OCI-LY3 (cell line): ENCODE data around the gene SPON1.

ENCODE experiments used
- H2AFZ ChIP-seq: fragments of 200-600, 300-600 bp; shearing (Covaris generic); 2 replicates; pipeline ENCODE4 v1.6.0; 2014; ENCODE audit warnings: antibody characterized with exemption, low read depth, low read length
- H3K27ac ChIP-seq: fragments of 200-600, 300-600 bp; sonication (generic); 2 replicates; pipeline ENCODE4 v1.5.1; 2014; ENCODE audit warnings: mild to moderate bottlenecking, low read length, moderate library complexity, mixed read lengths
- H3K27me3 ChIP-seq: fragments of 200-600, 300-600 bp; sonication (generic); 2 replicates; pipeline ENCODE4 v1.6.1; 2014; ENCODE audit warnings: low read depth, low read length, mixed read lengths
- H3K36me3 ChIP-seq: fragments of 200-600, 300-600 bp; sonication (generic); replicated peaks from 2 replicates; pipeline ENCODE3; 2014; ENCODE audit warnings: low read depth, low read length, mixed read lengths
- H3K4me1 ChIP-seq: fragments of 300-600, 200-600 bp; sonication (generic); 2 replicates; pipeline ENCODE4 v1.6.1; 2014; ENCODE audit warnings: low read length, mixed read lengths
- H3K4me2 ChIP-seq: fragments of 200-600, 300-600 bp; sonication (generic); 2 replicates; pipeline ENCODE4 v1.6.1; 2014; ENCODE audit warnings: low read length, mixed read lengths
- H3K4me3 ChIP-seq: fragments of 300-600, 200-600 bp; sonication (generic); 2 replicates; pipeline ENCODE4 v1.5.1; 2014; ENCODE audit warnings: antibody characterized with exemption, mild to moderate bottlenecking, low read length, moderate library complexity
- H3K79me2 ChIP-seq: fragments of 300-600, 200-600 bp; shearing (Covaris generic); 2 replicates; pipeline ENCODE4 v1.6.1; 2014; ENCODE audit warnings: mild to moderate bottlenecking, low read length, mixed read lengths
- H3K9ac ChIP-seq: fragments of 300-600, 200-600 bp; shearing (Covaris generic); 2 replicates; pipeline ENCODE4 v1.6.0; 2014; ENCODE audit warnings: mild to moderate bottlenecking, low read length, moderate library complexity
- H3K9me3 ChIP-seq: fragments of 200-600, 300-600 bp; shearing (Covaris generic); 2 replicates; pipeline ENCODE4 v1.6.1; 2014; ENCODE audit warnings: low read length, mixed read lengths; ENCODE audit not compliant: insufficient read depth
- H4K20me1 ChIP-seq: fragments of 200-600, 300-600 bp; sonication (generic); 2 replicates; pipeline ENCODE4 v1.6.1; 2016; ENCODE audit warnings: low read length, mixed read lengths; ENCODE audit not compliant: insufficient read depth
- CTCF ChIP-seq: fragments of 200-600, 300-600 bp; sonication (generic); IDR thresholded peaks from 2 replicates; pipeline ENCODE4 v1.5.1; 2014; ENCODE audit warnings: antibody characterized with exemption, low read length, low read depth
- EZH2phosphoT487 ChIP-seq: fragments of 200-600 bp; shearing (Covaris generic); IDR thresholded peaks from 2 replicates; pipeline ENCODE4 v1.6.1; 2018; ENCODE audit warnings: antibody characterized with exemption, mixed run types, low read depth

Gene SPON1

GRCh38 chr11:13952668-13953067 is 9.9 kb upstream of the SPON1 start:
- H3K4me1 ChIP-seq = no peaks in the 10 kb centered on the region
- no peak overlapping the region for H3K27ac ChIP-seq
- TF ChIP-seq CTCF (no peak), EZH2phosphoT487 (no peak)

GRCh38 chr11:13954591-13954990 is 7.9 kb upstream of the SPON1 start:
- Histone ChIP-seq H3K27ac (no peak overlapping the region), H4K20me1 (no peaks in the 10 kb centered on the region), H3K79me2 (no peaks in the 10 kb centered on the region), H3K27me3 (peaks cover 63% of the 10 kb centered on the region), H3K9ac (no peak overlapping the region), H2AFZ (no peak overlapping the region), H3K36me3 (no peaks in the 10 kb centered on the region), H3K4me1 (no peaks in the 10 kb centered on the region), H3K4me2 (no peak overlapping the region), H3K9me3 (no peaks in the 10 kb centered on the region), H3K4me3 (no peak overlapping the region)
- no peak for TF ChIP-seq EZH2phosphoT487
- TF ChIP-seq CTCF = no peak

More at GRCh38 chr11:13952668-13953067, 9.9 kb upstream of the SPON1 start:
- Histone ChIP-seq H3K9me3 (no peaks in the 10 kb centered on the region), H3K9ac (no peak overlapping the region), H3K4me2 (no peak overlapping the region), H3K79me2 (no peaks in the 10 kb centered on the region), H3K27me3 (peaks cover 49% of the 10 kb centered on the region), H3K36me3 (no peaks in the 10 kb centered on the region), H4K20me1 (no peaks in the 10 kb centered on the region), H2AFZ (no peak overlapping the region), H3K4me3 (no peak overlapping the region)

GRCh38 chr11:13955971-13956421 is 6.5 kb upstream of the SPON1 start:
- no peak overlapping the region for H2AFZ ChIP-seq
- no peaks in the 10 kb centered on the region for H3K9me3 ChIP-seq
- no peaks in the 10 kb centered on the region for H3K4me1 ChIP-seq
- H3K27ac ChIP-seq = no peak overlapping the region
- no peaks in the 10 kb centered on the region for H4K20me1 ChIP-seq
- no peaks in the 10 kb centered on the region for H3K79me2 ChIP-seq
- H3K4me2 ChIP-seq = no peak overlapping the region
- no peaks in the 10 kb centered on the region for H3K36me3 ChIP-seq
- no peak overlapping the region for H3K9ac ChIP-seq
- peaks cover 68% of the 10 kb centered on the region for H3K27me3 ChIP-seq
- H3K4me3 ChIP-seq = no peak overlapping the region
- TF ChIP-seq CTCF (peak; percentile 82), EZH2phosphoT487 (no peak)

- Histone ChIP-seq H3K9ac (no peak overlapping the region), H3K27ac (no peak overlapping the region), H3K79me2 (no peaks in the 10 kb centered on the region), H3K9me3 (no peaks in the 10 kb centered on the region), H3K4me3 (no peak overlapping the region), H3K36me3 (no peaks in the 10 kb centered on the region), H4K20me1 (no peaks in the 10 kb centered on the region), H2AFZ (no peak overlapping the region), H3K4me1 (no peaks in the 10 kb centered on the region), H3K27me3 (peaks cover 61% of the 10 kb centered on the region), H3K4me2 (no peak overlapping the region)
- no peak for TF ChIP-seq CTCF
- TF ChIP-seq EZH2phosphoT487 = no peak
These were observed 5.5 kb upstream of the SPON1 start for GRCh38 chr11:13956988-13957387.
